HL-60 (cell line): ENCODE results near the gene GSTA3.

Experiments
- DNase-seq, 2 experiments: peaks; one replicate each; pipeline ENCODE4 v3.0.0-alpha.2; 2010 to 2020; ENCODE audit warnings: low read depth in 1 of 2, low spot score in 1 of 2
- H3K27ac ChIP-seq: fragments of 250-450 bp; sonication (Bioruptor Pico); replicated peaks from 2 replicates; pipeline ENCODE4 v1.5.1; 2020; ENCODE audit warnings: mild to moderate bottlenecking, moderate library complexity
- H3K27me3 ChIP-seq: fragments of 250-450 bp; sonication (Bioruptor Pico); 2 replicates; pipeline ENCODE4 v1.5.1; 2021; ENCODE audit warnings: mild to moderate bottlenecking, moderate library complexity; ENCODE audit not compliant: insufficient read depth, poor library complexity, severe bottlenecking
- H3K4me3 ChIP-seq: replicated peaks from 2 replicates; pipeline ENCODE4 v1.5.1; 2011; ENCODE audit warnings: mild to moderate bottlenecking, control low read depth, low read length; ENCODE audit not compliant: insufficient read depth
- GABPA ChIP-seq: IDR thresholded peaks from 2 replicates; pipeline ENCODE4 v1.6.1; 2012; ENCODE audit warnings: low read depth
- POLR2AphosphoS5 ChIP-seq: IDR thresholded peaks from 2 replicates; pipeline ENCODE4 v1.6.1; 2012; ENCODE audit warnings: low read depth
- SPI1 ChIP-seq: IDR thresholded peaks from 2 replicates; pipeline ENCODE4 v1.6.1; 2012; ENCODE audit warnings: low read depth, mild to moderate bottlenecking, borderline replicate concordance
- TF ChIP-seq, protein P1 (sequence below): IDR thresholded peaks from one replicate; pipeline ENCODE4 v1.5.1; 2011; ENCODE audit warnings: low read length, control low read depth, inconsistent platforms; ENCODE audit not compliant: insufficient read depth
- TF ChIP-seq, protein P2 (sequence below): IDR thresholded peaks from 2 replicates; pipeline ENCODE4 v1.6.1; 2012; ENCODE audit warnings: low read depth; ENCODE audit not compliant: insufficient replicate concordance

GSTA3 gene

GRCh38 chr6:52881662-52881995, 27.9 kb downstream of the GSTA3 start:
- H3K4me3 ChIP-seq = no peak overlapping the region
- DNase-seq = no peak
- no peaks in the 10 kb centered on the region for H3K27me3 ChIP-seq
- no peak overlapping the region for H3K27ac ChIP-seq
- TF ChIP-seq POLR2AphosphoS5 (no peak), GABPA (no peak), SPI1 (no peak)
- TF ChIP-seq, protein P1, sequence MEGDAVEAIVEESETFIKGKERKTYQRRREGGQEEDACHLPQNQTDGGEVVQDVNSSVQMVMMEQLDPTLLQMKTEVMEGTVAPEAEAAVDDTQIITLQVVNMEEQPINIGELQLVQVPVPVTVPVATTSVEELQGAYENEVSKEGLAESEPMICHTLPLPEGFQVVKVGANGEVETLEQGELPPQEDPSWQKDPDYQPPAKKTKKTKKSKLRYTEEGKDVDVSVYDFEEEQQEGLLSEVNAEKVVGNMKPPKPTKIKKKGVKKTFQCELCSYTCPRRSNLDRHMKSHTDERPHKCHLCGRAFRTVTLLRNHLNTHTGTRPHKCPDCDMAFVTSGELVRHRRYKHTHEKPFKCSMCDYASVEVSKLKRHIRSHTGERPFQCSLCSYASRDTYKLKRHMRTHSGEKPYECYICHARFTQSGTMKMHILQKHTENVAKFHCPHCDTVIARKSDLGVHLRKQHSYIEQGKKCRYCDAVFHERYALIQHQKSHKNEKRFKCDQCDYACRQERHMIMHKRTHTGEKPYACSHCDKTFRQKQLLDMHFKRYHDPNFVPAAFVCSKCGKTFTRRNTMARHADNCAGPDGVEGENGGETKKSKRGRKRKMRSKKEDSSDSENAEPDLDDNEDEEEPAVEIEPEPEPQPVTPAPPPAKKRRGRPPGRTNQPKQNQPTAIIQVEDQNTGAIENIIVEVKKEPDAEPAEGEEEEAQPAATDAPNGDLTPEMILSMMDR = no peak
- TF ChIP-seq, protein P2, sequence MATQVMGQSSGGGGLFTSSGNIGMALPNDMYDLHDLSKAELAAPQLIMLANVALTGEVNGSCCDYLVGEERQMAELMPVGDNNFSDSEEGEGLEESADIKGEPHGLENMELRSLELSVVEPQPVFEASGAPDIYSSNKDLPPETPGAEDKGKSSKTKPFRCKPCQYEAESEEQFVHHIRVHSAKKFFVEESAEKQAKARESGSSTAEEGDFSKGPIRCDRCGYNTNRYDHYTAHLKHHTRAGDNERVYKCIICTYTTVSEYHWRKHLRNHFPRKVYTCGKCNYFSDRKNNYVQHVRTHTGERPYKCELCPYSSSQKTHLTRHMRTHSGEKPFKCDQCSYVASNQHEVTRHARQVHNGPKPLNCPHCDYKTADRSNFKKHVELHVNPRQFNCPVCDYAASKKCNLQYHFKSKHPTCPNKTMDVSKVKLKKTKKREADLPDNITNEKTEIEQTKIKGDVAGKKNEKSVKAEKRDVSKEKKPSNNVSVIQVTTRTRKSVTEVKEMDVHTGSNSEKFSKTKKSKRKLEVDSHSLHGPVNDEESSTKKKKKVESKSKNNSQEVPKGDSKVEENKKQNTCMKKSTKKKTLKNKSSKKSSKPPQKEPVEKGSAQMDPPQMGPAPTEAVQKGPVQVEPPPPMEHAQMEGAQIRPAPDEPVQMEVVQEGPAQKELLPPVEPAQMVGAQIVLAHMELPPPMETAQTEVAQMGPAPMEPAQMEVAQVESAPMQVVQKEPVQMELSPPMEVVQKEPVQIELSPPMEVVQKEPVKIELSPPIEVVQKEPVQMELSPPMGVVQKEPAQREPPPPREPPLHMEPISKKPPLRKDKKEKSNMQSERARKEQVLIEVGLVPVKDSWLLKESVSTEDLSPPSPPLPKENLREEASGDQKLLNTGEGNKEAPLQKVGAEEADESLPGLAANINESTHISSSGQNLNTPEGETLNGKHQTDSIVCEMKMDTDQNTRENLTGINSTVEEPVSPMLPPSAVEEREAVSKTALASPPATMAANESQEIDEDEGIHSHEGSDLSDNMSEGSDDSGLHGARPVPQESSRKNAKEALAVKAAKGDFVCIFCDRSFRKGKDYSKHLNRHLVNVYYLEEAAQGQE = no peak

GRCh38 chr6:52877786-52878185, 31.7 kb downstream of the GSTA3 start:
- H3K4me3 ChIP-seq = no peak overlapping the region
- TF ChIP-seq SPI1 = no peak
- TF ChIP-seq POLR2AphosphoS5 = no peak
- DNase-seq = no peak
- no peak overlapping the region for H3K27ac ChIP-seq
- H3K27me3 ChIP-seq = no peaks in the 10 kb centered on the region

DNA sequence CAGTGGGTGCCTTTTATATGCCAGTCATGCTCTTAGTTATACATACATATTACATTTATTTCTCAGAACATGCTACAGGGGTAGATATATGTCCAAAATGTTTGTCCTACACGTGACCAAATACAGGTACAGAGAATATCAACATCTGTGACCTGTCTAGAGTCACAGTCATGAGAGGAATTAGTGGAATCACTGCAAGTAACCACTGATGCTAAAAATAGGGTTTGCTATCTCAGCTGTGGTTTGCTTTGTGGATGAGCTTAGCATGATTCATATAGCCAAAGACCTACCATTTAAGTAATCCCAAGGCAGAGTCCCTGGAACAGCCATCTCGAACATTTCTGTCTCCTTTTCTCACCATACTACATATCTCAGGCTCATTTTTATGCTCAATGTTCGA, 32.3 kb downstream of the GSTA3 start:
- no peak for DNase-seq

More for the DNA sequence above, 32.3 kb downstream of the GSTA3 start:
- TF ChIP-seq, protein P2 = no peak
- TF ChIP-seq POLR2AphosphoS5 (no peak), GABPA (no peak), SPI1 (no peak)
- TF ChIP-seq, protein P1 = no peak
- H3K27me3 ChIP-seq = no peaks in the 10 kb centered on the region
- no peak overlapping the region for H3K27ac ChIP-seq
- H3K4me3 ChIP-seq = no peak overlapping the region
